Activated CD4-positive, alpha-beta memory T cell treated with anti-CD3 and anti-CD28 coated beads, Interleukin-2, amount 10 ng/mL, durations not matched to agents 7 days and 5 days (primary cell): Measurements from ENCODE around the gene TFAP2C. TPM values are rescaled to one million over a fixed set of nuclear protein-coding genes. Genes with fewer than 3 reads are reported as not detected.
"Not testable (repeated sequence)": the region's sequence is repeated elsewhere in the genome, so short reads cannot be mapped to it uniquely, and the experiment has no call there.

Source experiments
- CTCF ChIA-PET: fragments of 350-600 bp; sonication (Branson Sonifier 250); formaldehyde crosslinking; loops from one replicate; lab custom pipeline; 2021; ENCODE audit warnings: antibody characterized with exemption, inconsistent platforms; lab: Charles Lee
- POLR2A ChIA-PET: fragments of 350-600 bp; sonication (Branson Sonifier 250); formaldehyde crosslinking; loops from one replicate; lab custom pipeline; 2021; ENCODE audit warnings: antibody characterized with exemption; lab: Charles Lee
- DNase-seq: peaks from one replicate; pipeline ENCODE4 v3.0.0-alpha.2; 2020
- H3K27ac Mint-ChIP-seq: one replicate; pipeline ENCODE4 v1.8.0; 2021; ENCODE audit warnings: mild to moderate bottlenecking, mixed read lengths
- H3K27me3 Mint-ChIP-seq: one replicate; pipeline ENCODE4 v1.8.0; 2021; ENCODE audit warnings: mixed read lengths
- H3K36me3 Mint-ChIP-seq: one replicate; pipeline ENCODE4 v1.8.0; 2021; ENCODE audit warnings: low read depth, mixed read lengths
- H3K4me1 Mint-ChIP-seq: one replicate; pipeline ENCODE4 v1.8.0; 2021; ENCODE audit warnings: mixed read lengths
- H3K4me3 Mint-ChIP-seq: one replicate; pipeline ENCODE4 v1.8.0; 2021; ENCODE audit warnings: mild to moderate bottlenecking, mixed read lengths
- H3K9me3 Mint-ChIP-seq: one replicate; pipeline ENCODE4 v1.8.0; 2021; ENCODE audit warnings: mixed read lengths
- total RNA-seq, 2 experiments: library from RNA; stranded (reverse); gene quantifications; one replicate each; pipeline ENCODE4 v1.2.3, GENCODE V29; 2021

TFAP2C gene
- total RNA-seq, 2 experiments from 2014 or later, result not detected

DNA sequence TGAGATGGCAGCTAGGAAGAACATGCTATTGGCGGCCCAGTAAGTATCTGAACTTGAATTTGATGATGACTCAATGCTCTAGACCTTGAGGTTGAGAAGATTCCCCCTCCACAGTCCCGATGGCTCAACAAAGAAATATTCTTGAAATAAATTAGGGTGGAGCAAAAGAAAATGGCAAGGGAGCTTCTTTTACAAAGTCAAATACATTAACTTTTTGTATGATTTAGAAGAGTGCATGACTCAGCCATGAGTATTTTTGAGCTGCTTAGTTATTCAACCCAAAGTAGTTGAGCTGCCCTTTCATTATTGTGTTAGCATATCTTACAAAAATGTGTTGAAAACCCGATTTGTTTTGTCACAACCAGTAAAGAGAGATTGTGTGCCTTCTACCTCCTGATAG is 7.6 kb downstream of the TFAP2C start:
- Mint-ChIP-seq H3K4me3 (no peak overlapping the region), H3K4me1 (peaks cover 1% of the 10 kb centered on the region), H3K36me3 (peaks cover 3% of the 10 kb centered on the region), H3K27me3 (peaks cover 56% of the 10 kb centered on the region), H3K27ac (no peak overlapping the region), H3K9me3 (no peaks in the 10 kb centered on the region)
- ChIA-PET CTCF (no interaction called here), POLR2A (no interaction called here)
- DNase-seq, result no peak

GRCh38 chr20:56637576-56637975 is 8.5 kb downstream of the TFAP2C start:
- no peak for DNase-seq
- H3K4me1 Mint-ChIP-seq, result no peaks in the 10 kb centered on the region
- no peaks in the 10 kb centered on the region for H3K36me3 Mint-ChIP-seq
- ChIA-PET CTCF (interaction anchor here (0.7 kb wide), 1 partner anchor 121 kb away, joined by 3 read pairs; no protein-coding TSS in a partner anchor), POLR2A (no interaction called here)
- no peak overlapping the region for H3K4me3 Mint-ChIP-seq
- no peaks in the 10 kb centered on the region for H3K9me3 Mint-ChIP-seq
- H3K27ac Mint-ChIP-seq, result no peak overlapping the region
- peaks cover 47% of the 10 kb centered on the region for H3K27me3 Mint-ChIP-seq

GRCh38 chr20:56646599-56646998 is 17.5 kb downstream of the TFAP2C start:
- Mint-ChIP-seq H3K27ac (no peak overlapping the region), H3K36me3 (no peaks in the 10 kb centered on the region), H3K4me1 (no peaks in the 10 kb centered on the region), H3K27me3 (no peaks in the 10 kb centered on the region), H3K4me3 (no peak overlapping the region), H3K9me3 (no peaks in the 10 kb centered on the region)
- no peak for DNase-seq
- POLR2A ChIA-PET, result no interaction called here
- CTCF ChIA-PET, result no interaction called here

- no peaks in the 10 kb centered on the region for H3K27me3 Mint-ChIP-seq
- H3K36me3 Mint-ChIP-seq, result no peaks in the 10 kb centered on the region
- H3K4me3 Mint-ChIP-seq, result no peak overlapping the region
- CTCF ChIA-PET, result no interaction called here
- POLR2A ChIA-PET, result no interaction called here
- no peaks in the 10 kb centered on the region for H3K9me3 Mint-ChIP-seq
- no peaks in the 10 kb centered on the region for H3K4me1 Mint-ChIP-seq
- DNase-seq, result no peak
- H3K27ac Mint-ChIP-seq, result no peak overlapping the region
Measured at GRCh38 chr20:56653211-56653610, 24.1 kb downstream of the TFAP2C start.

- no peaks in the 10 kb centered on the region for H3K36me3 Mint-ChIP-seq
- CTCF ChIA-PET, result no interaction called here
- no peak overlapping the region for H3K27ac Mint-ChIP-seq
- H3K27me3 Mint-ChIP-seq, result no peaks in the 10 kb centered on the region
- POLR2A ChIA-PET, result no interaction called here
- no peak overlapping the region for H3K4me3 Mint-ChIP-seq
- no peaks in the 10 kb centered on the region for H3K9me3 Mint-ChIP-seq
- no peaks in the 10 kb centered on the region for H3K4me1 Mint-ChIP-seq
- no peak for DNase-seq
Measured at GRCh38 chr20:56656632-56657031, 27.5 kb downstream of the TFAP2C start.

GRCh38 chr20:56657879-56658278 is 28.8 kb downstream of the TFAP2C start:
- Mint-ChIP-seq H3K4me1 (no peaks in the 10 kb centered on the region), H3K4me3 (no peak overlapping the region), H3K36me3 (no peaks in the 10 kb centered on the region), H3K9me3 (no peaks in the 10 kb centered on the region), H3K27me3 (no peaks in the 10 kb centered on the region), H3K27ac (no peak overlapping the region)
- DNase-seq, result no peak
- ChIA-PET CTCF (no interaction called here), POLR2A (no interaction called here)

DNA sequence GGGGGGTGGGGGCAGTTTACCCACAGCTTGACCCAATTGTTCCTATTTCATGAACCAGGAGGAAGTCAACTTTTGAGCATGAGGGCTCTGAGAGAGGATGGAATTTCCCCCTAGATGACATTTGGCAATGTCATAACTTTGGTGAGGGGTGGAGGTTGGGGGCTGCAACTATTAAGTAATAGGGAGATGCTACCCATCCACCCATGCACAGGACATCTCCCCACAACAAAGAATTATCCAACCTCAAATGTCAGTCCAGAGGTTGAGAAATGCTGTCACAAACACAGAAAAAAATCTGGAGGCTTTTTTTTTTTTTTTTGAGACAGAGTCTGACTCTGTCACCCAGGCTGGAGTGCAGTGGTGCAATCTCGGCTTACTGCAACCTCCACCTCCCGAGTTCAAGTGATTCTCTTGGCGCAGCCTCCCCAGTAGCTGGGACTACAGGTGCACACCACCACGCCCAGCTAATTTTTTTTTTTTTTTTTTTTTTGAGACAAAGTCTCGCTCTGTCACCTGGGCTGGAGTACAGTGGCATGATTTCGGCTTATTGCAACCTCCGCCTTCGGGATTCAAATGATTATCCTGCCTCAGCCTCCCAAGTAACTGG is 29.3 kb downstream of the TFAP2C start:
- H3K4me1 Mint-ChIP-seq, DNase-seq, H3K9me3 Mint-ChIP-seq, POLR2A ChIA-PET, H3K27me3 Mint-ChIP-seq, H3K36me3 Mint-ChIP-seq, H3K4me3 Mint-ChIP-seq, H3K27ac Mint-ChIP-seq, CTCF ChIA-PET: not testable (repeated sequence)

- CTCF ChIA-PET, result no interaction called here
- no peaks in the 10 kb centered on the region for H3K36me3 Mint-ChIP-seq
- no peaks in the 10 kb centered on the region for H3K9me3 Mint-ChIP-seq
- H3K27me3 Mint-ChIP-seq, result no peaks in the 10 kb centered on the region
- H3K4me3 Mint-ChIP-seq, result no peak overlapping the region
- POLR2A ChIA-PET, result no interaction called here
- H3K27ac Mint-ChIP-seq, result no peak overlapping the region
- no peaks in the 10 kb centered on the region for H3K4me1 Mint-ChIP-seq
- DNase-seq, result no peak
Measured at GRCh38 chr20:56663660-56664059, 34.6 kb downstream of the TFAP2C start.

DNA sequence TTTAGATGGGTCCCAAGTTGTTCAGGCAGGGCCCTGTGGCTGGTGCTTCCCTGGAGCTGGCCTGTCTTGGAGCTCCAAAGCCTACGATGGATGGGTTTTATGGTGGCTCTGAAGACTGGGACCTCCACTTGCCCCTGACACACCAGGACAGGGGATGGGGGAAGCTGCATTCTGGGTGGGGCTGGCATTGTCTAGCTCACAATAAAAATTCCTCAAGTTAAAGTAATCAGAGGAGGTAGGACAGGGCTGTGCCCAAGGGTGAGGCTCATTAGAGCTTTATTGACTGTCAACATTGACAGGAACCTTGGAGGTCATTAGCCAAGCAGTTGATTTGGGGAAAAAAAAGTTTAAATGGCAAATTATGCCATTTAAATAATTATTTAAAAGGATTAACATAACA is 35.7 kb downstream of the TFAP2C start:
- H3K9me3 Mint-ChIP-seq, result no peaks in the 10 kb centered on the region
- CTCF ChIA-PET, result no interaction called here
- no peaks in the 10 kb centered on the region for H3K4me1 Mint-ChIP-seq
- POLR2A ChIA-PET, result no interaction called here
- no peak overlapping the region for H3K4me3 Mint-ChIP-seq
- no peaks in the 10 kb centered on the region for H3K36me3 Mint-ChIP-seq
- DNase-seq, result no peak
- no peak overlapping the region for H3K27ac Mint-ChIP-seq
- no peaks in the 10 kb centered on the region for H3K27me3 Mint-ChIP-seq

GRCh38 chr20:56665806-56666205 is 36.7 kb downstream of the TFAP2C start:
- H3K9me3 Mint-ChIP-seq, result no peaks in the 10 kb centered on the region
- H3K36me3 Mint-ChIP-seq, result no peaks in the 10 kb centered on the region
- no peak for DNase-seq
- POLR2A ChIA-PET, result no interaction called here
- no peak overlapping the region for H3K27ac Mint-ChIP-seq
- no peaks in the 10 kb centered on the region for H3K4me1 Mint-ChIP-seq
- H3K27me3 Mint-ChIP-seq, result no peaks in the 10 kb centered on the region
- CTCF ChIA-PET, result no interaction called here
- no peak overlapping the region for H3K4me3 Mint-ChIP-seq

- Mint-ChIP-seq H3K9me3 (no peaks in the 10 kb centered on the region), H3K4me3 (no peak overlapping the region), H3K27ac (no peak overlapping the region), H3K27me3 (no peaks in the 10 kb centered on the region), H3K36me3 (no peaks in the 10 kb centered on the region), H3K4me1 (no peaks in the 10 kb centered on the region)
- ChIA-PET CTCF (no interaction called here), POLR2A (no interaction called here)
- DNase-seq, result no peak
Measured at GRCh38 chr20:56673450-56673849, 44.3 kb downstream of the TFAP2C start.

- DNase-seq, result no peak
- Mint-ChIP-seq H3K4me3 (no peak overlapping the region), H3K9me3 (no peaks in the 10 kb centered on the region), H3K27ac (no peak overlapping the region), H3K4me1 (no peaks in the 10 kb centered on the region), H3K27me3 (no peaks in the 10 kb centered on the region), H3K36me3 (no peaks in the 10 kb centered on the region)
- ChIA-PET CTCF (no interaction called here), POLR2A (no interaction called here)
Measured at GRCh38 chr20:56676001-56676400, 46.9 kb downstream of the TFAP2C start.

DNA sequence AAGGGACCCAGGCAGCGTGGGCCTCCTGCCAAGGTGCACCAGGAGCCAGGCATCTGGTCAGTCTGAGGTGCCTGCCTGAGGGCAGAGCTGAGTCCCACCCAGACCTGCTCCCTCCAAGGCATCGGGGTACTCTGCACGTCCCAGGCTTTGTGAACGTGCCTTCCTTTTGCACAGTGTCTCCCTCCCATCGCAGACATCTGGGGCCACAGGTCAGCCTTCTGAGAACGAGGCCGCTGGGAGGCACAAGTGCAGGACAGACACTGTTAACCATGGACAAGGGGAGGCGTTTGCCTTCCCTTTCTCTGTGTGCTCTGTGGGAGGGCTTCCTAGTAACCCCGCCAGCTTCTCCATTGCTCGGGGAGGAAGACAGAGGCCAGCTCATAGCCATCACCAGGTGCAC is 47.6 kb downstream of the TFAP2C start:
- Mint-ChIP-seq H3K27ac (no peak overlapping the region), H3K4me1 (no peaks in the 10 kb centered on the region), H3K4me3 (no peak overlapping the region), H3K36me3 (no peaks in the 10 kb centered on the region), H3K9me3 (no peaks in the 10 kb centered on the region), H3K27me3 (no peaks in the 10 kb centered on the region)
- DNase-seq, result no peak
- CTCF ChIA-PET, result no interaction called here
- POLR2A ChIA-PET, result no interaction called here

- Mint-ChIP-seq H3K36me3 (no peaks in the 10 kb centered on the region), H3K4me3 (no peak overlapping the region), H3K27ac (no peak overlapping the region), H3K4me1 (no peaks in the 10 kb centered on the region), H3K9me3 (no peaks in the 10 kb centered on the region), H3K27me3 (no peaks in the 10 kb centered on the region)
- ChIA-PET POLR2A (no interaction called here), CTCF (no interaction called here)
- no peak for DNase-seq
Measured at GRCh38 chr20:56683077-56683865, 54.2 kb downstream of the TFAP2C start.
